GM19351 (cell line): ENCODE data around the gene LRRC51.
"Not testable (repeated sequence)": the region's sequence is repeated elsewhere in the genome, so short reads cannot be mapped to it uniquely, and the experiment has no call there.

Experiments
- ATAC-seq: cut with Tn5 transposase; IDR thresholded peaks from one replicate; pipeline ENCODE4 v1.9.1; 2021; ENCODE audit warnings: mild to moderate bottlenecking, moderate library complexity; ENCODE audit not compliant: unreplicated experiment

The LRRC51 gene

DNA sequence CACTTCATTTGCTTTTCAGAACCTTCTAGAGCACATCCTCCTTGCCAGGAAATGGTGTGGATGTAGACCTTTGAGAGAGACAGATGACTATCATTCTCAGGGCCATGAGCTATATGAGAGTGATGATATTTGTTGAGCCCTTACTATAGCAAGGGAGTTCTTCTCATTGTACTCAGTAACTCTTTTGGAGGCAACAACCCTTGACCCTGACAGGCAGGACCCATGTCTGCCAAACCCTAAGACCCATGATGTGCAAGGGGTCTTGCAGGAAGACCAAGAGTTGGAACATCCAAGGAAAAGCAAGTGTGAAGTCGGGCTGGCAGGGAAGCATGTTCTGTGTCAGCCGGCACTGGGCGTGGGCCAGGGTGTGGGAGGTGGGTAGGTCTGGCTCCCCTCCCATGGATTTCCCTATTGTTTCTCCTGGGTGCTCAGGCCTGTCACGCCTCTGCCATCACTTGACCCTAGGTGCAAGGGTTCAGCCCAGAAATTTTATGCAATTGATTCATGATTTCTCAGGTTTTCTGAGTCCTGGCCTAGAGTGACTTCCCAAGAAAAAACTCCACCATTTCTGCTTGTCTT lies 56.1 kb downstream of the LRRC51 start:
- no peak for ATAC-seq

- ATAC-seq, result no peak
These were observed 58.3 kb downstream of the LRRC51 start for GRCh38 chr11:72138821-72139390.

DNA sequence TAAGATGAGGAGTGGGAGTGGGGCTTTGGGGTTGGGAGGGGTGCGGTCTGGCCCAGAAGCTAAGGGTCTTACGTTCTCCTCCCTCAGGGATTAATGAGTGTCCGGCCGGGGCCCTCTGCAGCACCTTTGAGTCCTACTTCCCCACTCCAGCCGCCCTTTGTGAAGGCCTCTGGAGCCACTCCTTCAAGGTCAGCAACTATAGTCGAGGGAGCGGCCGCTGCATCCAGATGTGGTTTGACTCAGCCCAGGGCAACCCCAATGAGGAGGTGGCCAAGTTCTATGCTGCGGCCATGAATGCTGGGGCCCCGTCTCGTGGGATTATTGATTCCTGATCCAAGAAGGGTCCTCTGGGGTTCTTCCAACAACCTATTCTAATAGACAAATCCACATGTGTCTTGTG lies 58.9 kb downstream of the LRRC51 start:
- no peak for ATAC-seq

- no peak for ATAC-seq
These were observed 60.0 kb downstream of the LRRC51 start for GRCh38 chr11:72140661-72141060.

DNA sequence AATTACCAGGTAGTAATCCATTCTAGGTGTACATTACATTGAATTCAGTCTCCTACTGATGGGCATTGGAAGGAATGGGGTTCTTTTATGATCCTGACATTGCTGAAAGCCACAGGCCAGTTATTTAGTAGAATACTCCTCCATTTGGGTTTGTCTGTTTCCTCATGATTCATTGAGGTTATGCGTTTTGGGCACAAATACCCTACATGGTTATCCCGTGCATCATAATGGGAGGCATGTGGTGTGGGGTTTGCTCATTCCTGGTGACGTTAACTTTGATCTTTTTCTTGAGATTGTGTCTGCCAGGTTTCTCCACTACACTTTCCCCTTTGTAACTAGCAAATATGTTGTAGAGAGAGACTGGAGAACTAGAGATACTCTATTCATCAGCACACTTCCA lies 60.4 kb downstream of the LRRC51 start:
- no peak for ATAC-seq

GRCh38 chr11:72142086-72142485 lies 61.4 kb downstream of the LRRC51 start:
- ATAC-seq, result not testable (repeated sequence)

DNA sequence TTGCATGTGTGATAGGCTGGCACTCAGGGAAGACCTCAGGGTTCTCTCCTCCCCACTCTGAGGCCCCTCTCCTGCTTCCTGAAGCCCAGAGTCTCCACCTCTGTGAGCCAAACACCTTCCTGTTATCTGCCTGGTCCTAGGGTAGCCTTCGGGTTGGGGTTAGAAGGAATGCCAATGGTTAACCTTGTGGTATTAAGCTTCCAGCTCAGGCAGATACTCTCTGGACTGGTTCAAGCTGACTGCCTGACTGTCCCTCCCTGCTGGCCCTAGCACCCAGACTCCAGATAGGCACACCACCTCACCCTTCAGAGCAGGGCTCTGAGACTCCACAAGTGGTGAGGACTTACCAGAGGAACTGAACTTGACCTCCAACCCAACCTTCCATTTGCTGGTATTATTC lies 61.9 kb downstream of the LRRC51 start:
- not testable (repeated sequence) for ATAC-seq

DNA sequence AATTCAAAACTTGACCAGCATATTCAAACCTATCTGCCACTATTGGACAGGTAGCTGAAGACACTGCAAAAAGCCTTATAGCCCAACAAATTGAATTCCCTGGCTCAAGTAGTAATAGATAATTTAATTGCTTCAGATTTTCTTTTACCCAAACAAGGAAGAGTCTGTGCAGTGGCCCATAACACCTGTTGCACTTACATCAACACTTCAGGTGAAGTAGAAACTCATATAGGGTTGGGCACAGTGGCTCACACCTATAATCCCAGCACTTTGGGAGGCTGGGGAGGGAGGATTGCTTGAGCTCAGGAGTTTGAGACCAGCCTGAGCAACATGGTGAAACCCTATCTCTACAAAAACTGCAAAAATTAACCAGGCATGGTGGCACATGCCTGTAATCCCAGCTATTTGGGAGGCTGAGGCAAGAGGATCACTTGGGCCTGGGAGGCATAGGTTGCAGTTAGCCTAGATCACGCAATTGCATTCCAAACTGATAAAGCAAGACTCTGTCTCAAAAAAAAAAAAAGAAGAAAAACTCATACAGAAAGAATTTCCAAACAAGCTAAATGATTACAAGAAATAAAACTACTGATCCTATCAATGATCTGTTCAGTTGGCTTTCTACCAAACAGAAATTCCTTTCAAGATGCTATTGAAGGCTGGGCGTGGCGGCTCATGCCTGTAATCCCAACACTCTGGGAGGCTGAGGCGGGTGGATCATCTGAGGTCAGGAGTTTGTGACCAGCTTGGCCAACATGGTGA lies 64.3 kb downstream of the LRRC51 start:
- no peak for ATAC-seq
